GM18907 (cell line): Measurements from ENCODE around the gene CFH.
"Not testable (repeated sequence)": the region's sequence is repeated elsewhere in the genome, so short reads cannot be mapped to it uniquely, and the experiment has no call there.

Experiments used
- ATAC-seq: cut with Tn5 transposase; IDR thresholded peaks from one replicate; pipeline ENCODE4 v1.9.1; 2021; ENCODE audit warnings: mild to moderate bottlenecking, moderate library complexity; ENCODE audit not compliant: unreplicated experiment

The CFH gene

DNA sequence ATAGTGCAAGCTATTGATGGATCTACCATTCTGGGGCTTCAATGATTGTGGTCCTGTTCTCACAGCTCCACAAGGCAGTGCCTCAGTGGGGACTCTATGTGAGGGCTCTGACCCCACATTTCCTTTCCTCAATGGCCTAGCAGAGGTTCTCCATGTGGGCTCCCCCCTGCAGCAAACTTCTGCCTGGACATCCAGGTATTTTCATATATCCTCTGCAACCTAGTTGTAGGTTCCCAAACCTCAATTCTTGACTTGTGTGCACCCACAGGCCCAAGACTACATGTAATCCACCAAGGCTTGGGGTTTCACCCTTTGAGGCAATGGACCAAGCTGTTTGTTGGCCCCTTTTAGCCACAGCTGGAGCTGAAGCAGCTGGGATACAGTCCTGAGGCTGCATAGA is 86.9 kb downstream of the CFH start:
- no peak for ATAC-seq

DNA sequence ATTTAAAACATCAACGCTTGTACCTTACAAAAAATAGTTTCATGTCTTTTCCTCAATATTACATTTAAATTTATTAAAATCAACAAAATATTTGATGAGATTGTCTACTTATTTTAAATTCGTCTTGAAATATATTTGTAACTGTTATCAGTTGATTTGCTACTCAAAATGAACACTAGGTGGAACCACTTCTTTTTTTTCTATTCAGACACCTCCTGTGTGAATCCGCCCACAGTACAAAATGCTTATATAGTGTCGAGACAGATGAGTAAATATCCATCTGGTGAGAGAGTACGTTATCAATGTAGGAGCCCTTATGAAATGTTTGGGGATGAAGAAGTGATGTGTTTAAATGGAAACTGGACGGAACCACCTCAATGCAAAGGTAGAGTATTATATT is 91.4 kb downstream of the CFH start:
- ATAC-seq = peak; percentile 91

DNA sequence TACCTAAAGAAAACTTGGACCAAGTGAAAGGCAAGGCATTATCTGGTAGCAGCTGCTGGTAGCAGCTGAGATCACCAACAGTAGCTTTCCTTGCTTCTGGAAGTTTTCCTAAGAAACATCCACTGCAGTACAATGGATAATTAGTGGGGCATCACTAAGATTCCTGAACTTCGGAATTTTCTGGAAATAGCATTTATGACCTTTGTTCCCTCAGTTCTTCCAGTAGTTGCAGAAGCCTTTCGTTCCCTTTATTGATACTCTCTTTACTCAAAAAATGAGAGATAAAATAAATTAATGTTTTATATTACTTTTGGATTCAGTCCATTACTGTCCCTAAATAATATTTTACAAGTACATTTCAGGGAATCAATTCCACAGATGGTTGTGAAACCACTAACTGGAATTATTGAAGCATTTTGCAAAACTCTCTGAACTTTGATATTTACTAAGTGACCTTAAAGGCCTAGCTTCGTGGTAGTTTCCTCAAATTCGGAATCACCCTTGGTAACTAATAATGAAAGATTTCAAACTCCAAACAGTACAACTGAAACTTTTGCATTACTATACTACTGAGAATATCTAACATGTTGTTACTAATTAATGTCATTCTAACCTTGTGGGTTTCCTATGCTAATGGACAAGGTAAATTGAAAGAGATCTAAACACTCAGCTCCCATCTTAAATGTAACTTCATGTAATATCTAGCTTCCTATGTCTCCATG is 113.3 kb downstream of the CFH start:
- ATAC-seq = not testable (repeated sequence)

DNA sequence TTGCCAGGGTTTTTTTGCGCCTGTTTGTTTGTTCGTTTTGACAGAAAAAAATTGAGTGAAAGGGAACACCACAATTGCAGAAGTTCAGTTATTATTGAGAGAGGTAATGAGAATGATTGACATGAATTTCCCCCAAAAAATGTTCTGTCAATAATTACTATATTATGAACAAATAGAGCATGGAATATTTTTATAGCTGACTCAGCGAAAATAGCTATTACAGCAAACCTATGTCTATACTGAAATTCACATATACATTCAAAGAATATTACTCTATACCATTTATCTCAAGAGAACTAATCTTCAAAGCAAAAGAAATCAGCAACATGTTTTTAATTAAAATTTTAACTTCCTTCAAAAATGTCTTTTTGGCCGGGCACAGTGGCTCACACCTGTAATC is 118.0 kb downstream of the CFH start:
- ATAC-seq = not testable (repeated sequence)

DNA sequence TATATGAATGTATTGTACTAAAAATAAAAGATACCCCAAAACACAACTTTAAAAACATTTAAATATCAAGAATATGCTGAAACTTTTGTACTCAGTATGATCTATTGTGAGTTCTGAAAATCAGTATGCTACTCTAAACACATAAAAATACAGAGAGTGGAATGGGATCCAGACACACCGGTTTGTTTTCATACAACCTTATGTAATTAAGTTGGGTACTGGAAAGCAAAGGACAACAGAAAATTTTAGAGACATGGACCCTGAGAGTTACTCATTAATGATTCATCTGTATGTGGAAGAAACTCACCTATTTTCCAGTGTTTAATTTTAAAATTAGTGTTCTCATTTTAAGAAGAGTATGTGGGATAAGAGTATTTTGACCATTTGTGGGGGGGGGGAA is 121.9 kb downstream of the CFH start:
- no peak for ATAC-seq

DNA sequence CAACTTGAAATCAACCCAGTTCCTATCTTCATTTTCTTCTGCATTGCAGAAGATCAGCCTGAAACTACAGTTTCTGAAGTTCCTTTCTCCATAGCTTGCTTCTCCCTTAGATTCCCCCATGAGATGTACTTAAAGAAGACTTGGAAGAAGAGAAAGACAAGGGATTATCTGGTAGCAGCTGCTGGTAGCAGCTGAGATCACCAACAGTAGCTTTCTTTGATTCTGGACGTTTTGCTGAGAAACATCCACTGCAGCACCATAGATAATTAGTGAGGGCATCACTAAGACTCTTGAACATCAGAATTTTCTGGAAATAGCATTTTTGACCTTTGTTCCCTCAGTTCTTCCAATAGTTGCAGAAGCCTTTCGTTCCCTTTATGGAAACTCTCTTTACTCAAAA is 122.3 kb downstream of the CFH start:
- ATAC-seq = no peak

DNA sequence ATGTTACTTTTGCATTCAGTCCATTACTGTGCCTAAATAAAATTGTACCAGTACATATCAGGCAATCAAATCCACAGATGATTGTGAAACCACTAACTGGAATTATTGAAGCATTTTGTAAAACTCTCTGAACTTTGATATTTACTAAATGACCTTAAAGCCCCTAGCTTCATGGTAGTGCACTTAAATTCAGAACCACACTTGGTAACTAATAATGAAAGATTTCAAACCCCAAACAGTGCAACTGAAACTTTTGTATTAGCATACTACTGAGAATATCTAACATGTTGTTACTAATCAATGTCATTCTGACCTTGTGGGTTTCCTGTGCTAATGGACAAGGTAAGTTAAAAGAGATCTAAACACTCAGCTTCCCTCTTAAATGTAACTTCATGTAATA is 122.8 kb downstream of the CFH start, which contains the start of gene CFHR3:
TSS of gene CFHR3 (plus strand) at position 238 of the 400 bp plus-strand sequence. CDS start at position 285, 47 bp downstream.
- ATAC-seq = no peak

DNA sequence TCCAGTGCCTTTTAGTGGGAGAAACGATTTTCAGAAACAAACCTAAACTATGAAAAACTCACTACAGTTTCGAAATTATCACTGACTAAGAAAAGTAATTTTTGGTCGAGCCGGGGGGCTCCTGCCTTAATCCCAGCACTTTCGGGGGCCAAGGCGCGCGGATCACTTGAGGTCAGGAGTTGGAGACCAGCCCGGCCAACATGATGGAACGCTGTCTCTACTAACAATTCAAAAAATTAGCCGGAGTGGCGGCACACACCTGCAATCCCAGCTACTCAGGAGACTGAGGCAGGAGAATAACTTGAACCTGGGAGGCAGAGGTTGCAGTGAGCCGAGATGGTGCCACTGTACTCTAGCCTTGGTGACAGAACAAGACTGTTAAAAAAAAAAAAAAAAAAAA is 125.8 kb downstream of the CFH start:
- no peak for ATAC-seq

DNA sequence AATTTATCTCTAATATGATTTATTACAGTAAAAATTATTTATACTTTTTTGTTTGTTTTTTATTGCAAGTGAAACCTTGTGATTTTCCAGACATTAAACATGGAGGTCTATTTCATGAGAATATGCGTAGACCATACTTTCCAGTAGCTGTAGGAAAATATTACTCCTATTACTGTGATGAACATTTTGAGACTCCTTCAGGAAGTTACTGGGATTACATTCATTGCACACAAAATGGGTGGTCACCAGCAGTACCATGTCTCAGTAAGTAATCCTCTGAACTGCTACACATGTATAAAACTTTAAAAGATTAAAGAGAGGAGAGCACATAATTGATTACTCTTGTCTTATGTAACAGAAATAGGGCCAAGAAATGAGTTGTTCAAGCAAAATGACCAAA is 127.2 kb downstream of the CFH start:
- no peak for ATAC-seq

DNA sequence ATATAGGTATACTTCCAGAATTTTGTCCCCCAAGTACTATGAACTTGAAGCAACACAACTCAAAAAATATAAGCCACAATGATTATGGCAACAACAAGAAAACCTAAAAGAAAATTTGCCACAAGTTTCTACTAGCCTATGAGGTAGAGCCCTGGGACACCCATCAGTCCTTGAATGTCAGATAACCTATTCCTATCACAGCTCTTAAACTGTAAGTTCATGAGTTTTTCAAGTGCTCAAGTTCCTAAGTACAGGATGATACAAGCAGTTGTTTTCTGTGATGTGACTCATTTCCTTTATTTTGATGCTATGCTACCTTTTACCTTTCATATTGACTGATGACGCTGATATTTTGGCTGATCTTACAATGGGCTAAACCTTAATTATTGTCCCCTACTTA is 139.4 kb downstream of the CFH start:
- ATAC-seq = not testable (repeated sequence)

DNA sequence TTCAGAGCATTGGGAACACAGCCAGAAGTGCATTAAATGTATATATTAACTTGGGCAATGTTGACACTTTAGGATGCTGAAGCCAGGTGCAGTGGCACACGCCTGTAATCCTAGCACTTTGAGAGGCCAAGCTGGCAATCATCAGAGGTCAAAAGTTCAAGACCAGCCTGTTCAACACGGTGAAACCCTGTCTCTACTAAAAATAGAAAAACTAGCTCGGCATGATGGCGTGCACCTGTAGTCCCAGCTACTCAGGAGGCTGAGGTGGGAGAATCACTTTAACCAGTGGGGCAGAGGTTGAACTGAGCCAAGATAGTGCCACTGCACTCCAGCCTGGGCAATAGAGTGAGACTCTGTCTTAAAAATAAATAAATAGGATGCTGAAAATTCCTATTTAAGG is 142.3 kb downstream of the CFH start:
- ATAC-seq = not testable (repeated sequence)
